ENCODE data around the gene CBARP.
A peak's percentile ranks its signal among the peaks of the same experiment; 100 is the strongest.
"Not testable (repeated sequence)": the region's sequence is repeated elsewhere in the genome, so short reads cannot be mapped to it uniquely, and the experiment has no call there.

Gene CBARP

DNA sequence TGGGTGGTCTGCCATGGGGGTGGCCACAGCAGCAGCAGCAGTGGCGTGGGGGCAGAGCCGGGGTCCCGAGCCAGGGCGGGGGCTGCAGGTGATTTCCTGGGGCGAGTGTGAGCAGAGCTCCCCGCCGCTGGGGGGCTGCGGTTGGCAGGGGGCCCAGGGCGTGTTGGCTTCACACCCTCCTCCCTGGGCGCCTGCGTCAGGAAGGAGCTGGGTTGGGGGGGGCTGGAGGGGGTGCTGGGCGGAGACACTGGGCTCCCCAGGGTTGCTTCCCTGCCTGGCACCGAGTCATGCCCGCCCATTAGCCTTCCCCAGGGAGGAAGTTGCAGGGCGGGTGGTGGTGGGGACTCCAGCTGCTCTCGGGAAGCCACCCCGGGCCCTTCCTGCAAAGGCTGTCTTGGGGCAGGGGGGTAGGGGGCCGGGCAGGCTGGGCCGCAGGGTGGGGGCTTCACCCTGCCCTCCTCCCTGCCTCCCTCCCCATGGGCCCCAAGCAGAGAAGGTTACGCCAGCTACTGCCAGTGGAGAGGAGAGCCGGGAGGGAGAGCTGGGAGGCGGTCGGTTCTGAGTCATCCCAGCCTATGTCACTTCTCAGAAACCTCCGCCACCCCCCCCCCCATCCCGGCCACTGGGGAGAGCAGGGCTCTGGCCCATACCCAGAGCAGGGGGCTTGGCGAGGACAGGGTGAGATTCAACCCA lies 15.2 kb upstream of the CBARP start:
- DNase-seq (ENCODE audit: low spot score), result peak; percentile 94

DNA sequence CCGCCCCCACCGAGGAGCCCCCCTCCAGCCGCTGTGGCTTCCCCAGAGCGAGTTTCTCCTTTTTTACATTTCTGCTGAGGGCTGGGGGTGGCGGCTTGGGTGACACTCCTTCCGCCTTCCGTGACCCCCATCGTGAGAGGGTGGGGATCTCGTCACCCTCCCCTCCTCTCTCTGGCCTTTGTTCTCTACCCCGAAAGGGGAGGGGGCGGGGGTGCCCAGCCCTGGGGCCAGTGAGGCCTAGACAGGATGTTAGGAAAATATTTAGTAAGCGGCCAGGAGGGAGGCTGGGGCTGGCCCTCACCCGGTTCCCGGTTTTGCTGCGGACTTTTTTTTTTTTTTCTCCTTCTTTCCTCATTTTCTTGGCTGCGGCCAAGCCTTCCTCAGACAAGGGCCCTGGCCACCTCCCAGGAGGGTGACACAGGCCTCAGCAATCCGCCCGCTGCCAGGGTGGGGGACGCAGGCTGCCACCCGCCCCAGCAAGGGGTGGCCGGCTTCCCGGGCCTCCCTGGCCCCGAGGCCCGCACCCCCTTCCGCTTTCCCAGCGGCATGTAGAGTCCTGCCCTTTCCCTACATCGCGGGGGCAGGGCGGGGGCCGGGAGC lies 14.5 kb upstream of the CBARP start:
- peak; percentile 89 for DNase-seq (ENCODE audit: low spot score)

GRCh38 chr19:1251330-1252220 lies 13.8 kb upstream of the CBARP start:
- DNase-seq (ENCODE audit: low spot score), result peak; percentile 83

GRCh38 chr19:1250437-1251260 lies 12.8 kb upstream of the CBARP start:
- DNase-seq (ENCODE audit: low spot score), result peak; percentile 83

GRCh38 chr19:1249990-1250436 lies 12.2 kb upstream of the CBARP start:
- no peak for DNase-seq (ENCODE audit: low spot score)

GRCh38 chr19:1249298-1249989 lies 11.6 kb upstream of the CBARP start:
- peak; percentile 93 for DNase-seq (ENCODE audit: low spot score)

DNA sequence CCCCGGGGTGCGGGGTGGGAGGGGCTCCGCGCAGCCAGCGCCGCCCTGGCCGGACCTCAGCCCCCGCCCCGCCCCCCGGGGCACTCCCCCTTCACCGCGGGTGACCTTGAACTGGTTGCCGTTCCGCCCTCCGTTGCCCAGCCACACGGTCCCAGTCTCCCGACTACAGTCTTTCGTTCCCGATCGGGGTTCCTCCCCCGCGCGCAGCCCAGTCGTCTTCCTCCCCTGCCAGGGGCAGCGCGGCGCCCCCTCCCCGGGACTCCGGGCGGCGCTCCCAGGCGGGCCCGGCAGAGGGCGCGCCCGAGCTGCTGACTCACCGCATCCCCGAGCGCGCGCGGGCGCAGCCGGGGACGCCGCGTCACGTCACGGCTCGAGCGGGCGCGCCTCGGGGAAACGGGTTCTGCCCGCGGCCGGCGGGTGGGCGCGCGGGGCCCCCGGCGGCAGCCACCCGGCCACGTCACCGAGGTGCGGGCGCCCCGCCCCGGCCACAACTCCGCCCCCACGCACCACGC lies 11.0 kb upstream of the CBARP start:
- DNase-seq (ENCODE audit: low spot score), result peak; percentile 73

DNA sequence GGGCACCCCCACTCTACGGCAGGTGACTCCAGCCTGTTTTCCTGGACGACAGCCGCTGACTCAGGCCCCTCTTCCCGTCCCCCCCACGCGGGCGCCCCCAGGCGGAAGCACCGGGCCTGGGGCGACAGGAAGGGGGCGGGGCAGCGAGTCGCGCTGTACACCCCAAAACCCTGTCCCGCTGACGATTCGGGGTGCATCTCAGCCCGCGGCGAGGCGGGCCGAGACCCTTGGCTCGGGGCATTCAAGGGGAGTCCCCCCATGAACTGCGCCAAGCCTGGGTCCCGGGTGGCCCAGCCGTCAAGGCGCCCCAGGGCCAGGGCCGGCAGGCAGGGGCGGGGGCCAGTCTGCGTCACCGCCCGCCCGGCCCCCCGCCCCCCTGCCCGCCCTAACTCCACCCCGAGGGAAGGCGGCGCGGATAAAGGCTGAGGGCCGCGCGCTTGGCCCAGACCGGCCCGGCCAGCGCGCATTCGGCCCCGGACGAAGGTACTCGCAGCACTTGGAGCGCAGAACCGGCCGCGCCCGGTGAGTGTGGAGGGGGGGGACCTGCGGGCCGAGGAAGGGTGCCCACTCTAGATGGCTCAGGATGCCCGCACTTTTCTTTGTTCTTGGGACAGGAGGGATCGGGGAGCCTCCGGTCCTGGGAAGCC lies 10.5 kb upstream of the CBARP start, which contains the start of gene MIDN:
MIDN (plus strand) TSS at position 445 of the 647 bp plus-strand sequence. CDS start 1,714 bp downstream, outside the sequence.
- DNase-seq (ENCODE audit: low spot score), result peak; percentile 77

DNA sequence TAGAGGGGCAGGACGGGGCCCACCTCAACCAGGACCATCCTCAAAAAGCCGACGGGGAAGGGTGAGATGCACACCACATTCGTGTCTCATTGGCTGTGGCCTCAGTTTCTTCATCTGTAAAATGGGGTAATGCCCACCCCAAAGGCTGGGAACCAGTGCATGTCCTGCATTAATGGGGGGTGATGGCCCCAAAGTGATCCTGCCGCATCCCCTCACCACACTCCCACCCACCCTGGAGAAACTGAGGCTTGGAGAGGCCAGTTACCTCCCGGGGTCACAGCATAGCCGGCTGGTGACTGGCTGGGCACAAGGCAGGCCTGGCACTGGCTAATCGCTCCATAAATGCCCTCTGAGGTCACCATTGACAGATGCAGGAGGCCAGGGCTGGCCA lies 9.9 kb upstream of the CBARP start:
- DNase-seq (ENCODE audit: low spot score), result no peak

GRCh38 chr19:1246265-1247087 lies 8.7 kb upstream of the CBARP start:
- not testable (repeated sequence) for DNase-seq (ENCODE audit: low spot score)

- DNase-seq (ENCODE audit: low spot score), result peak; percentile 10
These were observed 7.9 kb upstream of the CBARP start for GRCh38 chr19:1245494-1246264.

GRCh38 chr19:1244693-1245451 lies 7.1 kb upstream of the CBARP start:
- DNase-seq (ENCODE audit: low spot score), result no peak

DNA sequence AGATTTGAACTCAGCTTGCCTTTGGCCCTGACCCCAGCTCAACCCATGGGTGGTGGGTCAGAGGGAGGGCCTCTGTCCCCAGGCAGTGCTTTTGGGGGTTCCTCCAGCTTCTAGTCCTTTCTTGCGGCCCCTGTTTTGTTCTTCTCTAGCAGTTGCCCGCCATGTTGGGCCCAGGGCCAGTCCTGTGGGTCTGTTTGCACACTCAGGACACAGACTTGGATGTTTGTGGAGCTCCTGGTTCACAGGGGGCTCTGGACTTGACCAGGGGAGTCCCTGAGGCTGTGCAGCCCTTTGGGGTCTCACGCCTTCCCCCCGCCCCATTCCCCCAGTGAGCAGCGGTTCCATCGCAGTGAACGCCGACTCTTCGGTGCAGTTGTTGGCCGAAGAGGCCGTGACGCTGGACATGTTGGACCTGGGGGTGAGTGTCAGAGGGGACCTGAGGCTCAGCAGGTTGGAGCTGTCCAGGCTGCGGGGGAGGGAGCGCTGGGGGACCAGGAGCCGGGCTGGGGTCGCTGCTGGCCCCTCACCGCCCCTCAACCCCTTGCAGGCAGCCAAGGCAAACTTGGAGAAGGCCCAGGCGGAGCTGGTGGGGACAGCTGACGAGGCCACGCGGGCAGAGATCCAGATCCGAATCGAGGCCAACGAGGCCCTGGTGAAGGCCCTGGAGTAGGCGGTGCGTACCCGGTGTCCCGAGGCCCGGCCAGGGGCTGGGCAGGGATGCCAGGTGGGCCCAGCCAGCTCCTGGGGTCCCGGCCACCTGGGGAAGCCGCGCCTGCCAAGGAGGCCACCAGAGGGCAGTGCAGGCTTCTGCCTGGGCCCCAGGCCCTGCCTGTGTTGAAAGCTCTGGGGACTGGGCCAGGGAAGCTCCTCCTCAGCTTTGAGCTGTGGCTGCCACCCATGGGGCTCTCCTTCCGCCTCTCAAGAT lies 6.2 kb upstream of the CBARP start:
- DNase-seq (ENCODE audit: low spot score), result peak; percentile 89

DNA sequence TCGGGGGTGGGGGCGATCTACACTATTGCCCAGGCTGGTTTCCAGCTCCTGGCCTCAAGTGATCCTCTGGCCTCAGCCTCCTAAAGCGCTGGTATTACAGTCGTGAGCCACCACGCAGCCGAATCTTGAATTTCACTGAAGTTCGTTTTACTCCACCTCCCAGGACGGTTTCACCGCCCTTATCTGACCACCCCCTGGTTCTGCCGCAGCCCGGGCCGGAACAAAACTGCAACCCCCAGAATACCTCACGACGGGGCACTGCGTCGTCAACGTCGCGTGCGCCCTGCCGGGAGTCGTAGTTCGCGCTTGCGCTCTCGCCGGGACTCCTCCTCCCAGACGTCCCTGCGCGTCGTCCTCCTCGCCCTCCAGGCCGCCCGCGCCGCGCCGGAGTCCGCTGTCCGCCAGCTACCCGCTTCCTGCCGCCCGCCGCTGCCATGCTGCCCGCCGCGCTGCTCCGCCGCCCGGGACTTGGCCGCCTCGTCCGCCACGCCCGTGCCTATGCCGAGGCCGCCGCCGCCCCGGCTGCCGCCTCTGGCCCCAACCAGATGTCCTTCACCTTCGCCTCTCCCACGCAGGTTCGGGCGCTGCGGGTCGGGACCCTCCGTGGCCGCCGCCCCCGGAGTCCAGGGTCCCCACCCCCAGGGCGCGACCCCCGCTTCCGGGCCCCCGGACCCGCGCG lies 3.8 kb upstream of the CBARP start, which contains the start of gene ATP5F1D:
ATP5F1D (plus strand) TSS at position 335 of the 679 bp plus-strand sequence; CDS start at position 435, 100 bp downstream.
- peak; percentile 97 for DNase-seq (ENCODE audit: low spot score)

DNA sequence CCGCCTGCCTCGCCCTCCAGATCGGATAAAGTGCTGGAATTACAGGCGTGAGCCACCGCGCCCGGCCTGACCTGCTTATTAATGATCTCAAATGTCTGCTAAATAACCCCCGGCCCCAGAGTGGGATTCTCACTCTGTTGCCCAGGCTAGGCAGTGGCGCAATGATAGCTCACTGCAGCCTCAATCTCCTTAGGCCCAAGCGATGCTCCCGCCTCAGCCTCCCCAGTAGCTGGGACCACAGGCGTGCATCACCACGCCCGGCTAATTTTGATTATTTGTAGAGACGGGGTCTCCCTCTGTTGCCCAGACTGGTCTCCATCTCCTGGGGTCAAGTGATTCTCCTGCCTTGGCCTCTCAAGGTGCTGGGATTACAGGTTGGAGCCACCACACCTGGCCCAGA lies 3.1 kb upstream of the CBARP start:
- DNase-seq (ENCODE audit: low spot score), result no peak

Data from Ammon's horn (tissue), 1 donor.